ENCODE results near the gene CD2.

- no peak for TF ChIP-seq CTCF (IDR thresholded peaks at IDR 0.05)
- no peak for TF ChIP-seq POLR2A (IDR thresholded peaks at IDR 0.05)
Measured at GRCh38 chr1:116731439-116731838, 22.8 kb upstream of the CD2 start.

Data from thyroid gland (tissue), 4 donors.